ENCODE measurements around the gene NDRG2.
"Not testable (repeated sequence)": the region's sequence is repeated elsewhere in the genome, so short reads cannot be mapped to it uniquely, and the experiment has no call there.

NDRG2 gene

DNA sequence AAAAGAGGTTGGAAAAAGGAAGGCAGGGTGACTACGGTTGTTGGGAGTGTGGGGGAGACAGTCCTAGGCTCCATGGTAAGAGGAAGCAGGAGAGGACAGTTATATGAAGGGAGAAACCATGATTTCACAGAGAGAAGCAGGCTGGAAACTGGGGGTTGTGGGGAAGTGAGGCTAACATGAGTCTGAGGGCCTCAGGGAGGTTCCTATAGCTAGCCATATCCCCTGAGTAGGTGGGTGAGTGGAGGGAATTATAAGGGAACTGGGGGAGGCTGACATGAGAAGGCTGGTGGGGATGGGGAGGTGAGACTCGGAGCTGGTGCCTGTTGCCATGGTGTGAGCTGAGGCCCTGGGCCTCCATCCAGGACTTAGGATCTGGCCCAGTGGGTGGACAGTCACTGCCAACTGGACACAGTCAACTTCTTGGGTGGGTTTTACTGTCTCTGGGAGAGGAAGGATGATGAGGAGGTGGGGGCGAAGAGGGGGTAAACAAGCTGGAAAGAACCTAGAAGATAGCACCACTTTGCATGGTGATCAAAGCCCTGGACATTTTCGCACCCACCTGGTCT lies 8.4 kb upstream of the NDRG2 start:
- DNase-seq = no peak

DNA sequence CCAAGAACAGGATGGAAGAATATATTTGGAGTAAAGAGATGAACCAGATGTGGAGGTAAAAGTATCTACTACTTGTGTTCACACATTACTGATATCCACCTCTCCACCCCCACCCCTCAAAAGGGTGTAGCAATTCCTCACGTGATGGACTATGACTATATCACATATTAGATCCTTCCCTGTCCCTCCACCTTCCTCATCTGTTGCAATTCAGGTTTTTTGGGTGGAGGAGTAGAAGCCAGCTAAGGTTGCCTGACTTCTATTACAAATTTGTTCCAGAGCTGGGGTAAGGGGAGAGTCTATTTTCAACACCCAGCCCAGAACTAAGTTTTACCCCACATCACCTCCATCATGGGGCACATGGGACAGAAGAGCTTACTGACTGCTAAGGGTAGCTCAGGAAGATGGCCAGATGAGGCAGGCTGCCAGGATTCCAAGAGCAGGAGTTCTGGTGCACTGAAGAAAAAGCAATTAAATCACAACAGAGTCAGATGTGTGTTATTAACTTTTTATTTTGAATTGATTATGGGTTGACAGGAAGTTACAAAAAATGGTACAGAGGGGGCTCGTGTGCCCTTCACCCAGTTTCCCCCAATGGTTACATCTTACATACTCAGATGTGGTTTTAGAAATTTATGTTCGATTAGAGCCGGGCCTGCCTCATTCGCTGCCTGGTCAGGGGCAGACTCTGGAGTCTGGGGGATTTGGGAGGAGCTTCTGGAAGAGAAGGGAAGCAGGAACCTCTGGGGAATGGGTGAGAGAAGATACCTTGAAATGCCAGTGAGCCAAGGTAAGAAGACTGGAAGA lies 7.7 kb upstream of the NDRG2 start:
- no peak for DNase-seq

DNA sequence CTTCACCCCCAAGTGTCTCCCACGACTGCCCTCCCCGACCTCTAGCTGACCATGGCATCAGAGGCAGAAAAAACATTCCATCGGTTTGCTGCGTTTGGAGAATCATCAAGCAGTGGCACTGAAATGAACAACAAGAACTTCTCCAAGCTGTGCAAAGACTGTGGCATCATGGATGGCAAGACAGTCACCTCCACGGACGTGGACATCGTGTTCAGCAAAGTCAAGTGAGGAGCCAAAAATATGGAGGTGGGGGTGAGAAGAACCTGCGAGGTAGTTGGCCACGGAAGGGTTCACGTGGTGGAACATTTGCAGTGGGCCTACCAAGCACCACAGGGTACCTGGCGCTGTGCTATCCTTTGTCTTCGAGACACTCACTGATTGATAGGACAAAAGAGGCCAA lies 5.7 kb upstream of the NDRG2 start:
- no peak for DNase-seq

DNA sequence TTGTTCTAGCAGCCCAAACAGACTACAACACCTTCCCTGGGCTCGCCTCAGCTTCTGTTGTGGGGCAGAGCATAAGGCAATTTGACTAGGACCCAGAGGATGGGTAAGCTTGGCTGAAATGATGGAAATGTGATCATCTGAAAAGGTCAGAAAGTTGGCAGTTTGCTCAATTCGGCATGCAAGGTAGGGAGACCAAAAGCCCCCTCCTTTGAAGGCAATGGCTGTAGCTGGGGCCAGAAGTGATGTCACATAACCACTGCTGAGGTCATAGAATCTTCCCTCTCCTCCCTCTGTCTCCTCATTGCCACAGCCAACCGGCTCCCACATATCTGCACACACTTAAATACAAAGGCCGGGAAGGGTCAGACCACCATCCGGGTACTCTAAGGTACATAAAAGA lies 5.1 kb upstream of the NDRG2 start, which contains the start of gene TPPP2:
Gene TPPP2, plus strand, starts transcription at position 301 of the 400 bp plus-strand sequence. CDS start 365 bp downstream, outside the sequence.
- no peak for DNase-seq

DNA sequence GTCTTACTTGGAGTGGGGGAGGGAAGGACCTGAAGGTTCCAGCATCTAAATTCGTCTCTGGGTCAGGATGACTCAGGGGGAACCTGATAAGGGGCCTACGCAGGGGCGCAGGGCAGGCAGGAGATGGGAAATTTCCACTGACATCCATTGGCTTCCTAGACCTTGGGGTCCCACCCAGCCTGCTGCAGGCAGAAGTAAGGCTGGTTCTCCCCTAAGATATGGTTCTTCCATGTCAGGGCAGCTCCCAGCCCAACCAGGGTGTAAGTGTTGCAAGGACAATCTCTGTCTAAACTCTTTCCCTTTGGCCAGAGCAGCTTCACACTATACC lies 2.1 kb upstream of the NDRG2 start:
- DNase-seq = no peak

DNA sequence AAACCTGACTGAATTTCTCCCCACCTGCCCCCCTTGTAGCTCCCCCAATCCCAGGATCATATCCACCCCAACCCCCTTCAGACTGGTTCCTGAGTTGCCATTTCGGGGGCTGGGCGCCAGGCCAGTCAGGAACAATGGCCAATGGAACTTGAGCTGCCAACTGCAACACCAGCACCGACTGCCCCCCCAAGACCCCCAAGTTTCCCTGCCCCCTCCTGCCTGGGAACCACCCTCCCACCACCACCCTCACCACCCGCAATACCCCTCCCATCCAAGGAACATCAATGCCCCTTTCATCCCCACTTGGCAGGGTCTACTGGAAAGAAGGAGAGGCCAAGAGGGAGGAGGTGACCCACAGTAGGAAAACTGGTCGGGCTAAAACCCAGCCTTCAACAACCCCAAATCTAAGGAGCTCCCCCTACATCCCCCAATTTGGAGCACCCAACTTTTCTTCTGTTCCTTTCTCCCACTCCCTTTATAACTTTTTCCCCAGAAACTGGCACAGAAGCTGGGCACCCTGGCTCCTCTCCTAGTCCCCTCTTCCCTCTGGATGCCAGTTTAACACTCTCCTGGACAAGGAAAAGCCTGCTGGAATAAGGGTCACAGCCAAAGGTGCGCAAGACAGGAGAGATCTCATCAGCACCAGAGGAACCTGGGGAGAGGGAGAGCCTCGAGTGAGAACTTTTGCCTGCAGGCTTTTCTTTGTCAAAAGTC lies 1.6 kb upstream of the NDRG2 start:
- DNase-seq = no peak

DNA sequence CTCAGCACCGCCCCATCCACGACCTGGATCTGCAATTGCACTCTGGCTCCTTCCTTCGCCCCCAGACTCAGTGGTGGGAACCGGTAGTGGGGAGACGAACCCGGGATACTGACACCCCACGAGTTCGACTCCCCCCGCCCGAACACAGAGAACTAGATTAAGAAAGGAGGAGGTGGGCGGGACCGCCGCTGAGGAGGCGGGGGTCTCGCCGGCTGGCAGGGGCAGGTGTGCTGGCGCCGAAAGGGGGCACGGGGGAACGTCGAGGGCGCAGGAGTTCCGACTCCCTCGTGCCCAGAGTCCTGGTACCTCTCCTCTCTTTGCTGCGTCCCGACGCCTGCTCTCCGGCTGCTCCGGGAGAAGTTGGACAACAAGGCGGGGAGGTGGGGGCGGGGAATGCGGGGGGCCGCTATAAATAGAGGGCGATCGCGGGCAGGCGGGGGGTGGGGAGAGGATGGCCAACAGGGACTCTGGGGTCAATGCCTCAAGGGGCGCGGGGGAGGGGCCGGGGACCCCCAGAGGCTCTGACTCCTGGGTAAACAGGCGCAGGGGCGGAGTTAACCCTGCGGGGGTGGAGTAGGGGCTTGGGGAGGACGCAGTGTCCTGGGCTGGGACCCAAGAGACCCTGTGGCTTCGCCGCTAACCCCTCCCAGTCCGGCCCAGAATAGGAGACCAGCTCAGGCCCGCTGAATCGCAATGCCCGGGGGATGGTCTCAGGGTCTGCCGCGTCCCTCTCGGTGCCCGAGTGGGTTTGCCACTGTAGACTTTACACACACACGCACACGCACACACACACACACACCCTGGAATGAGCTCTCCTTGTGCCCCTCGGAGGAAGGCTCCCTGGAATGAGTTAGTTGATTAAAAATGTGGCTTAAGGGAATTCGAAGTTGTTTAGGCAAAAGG lies 761 bp upstream of the NDRG2 start:
- DNase-seq = no peak

DNA sequence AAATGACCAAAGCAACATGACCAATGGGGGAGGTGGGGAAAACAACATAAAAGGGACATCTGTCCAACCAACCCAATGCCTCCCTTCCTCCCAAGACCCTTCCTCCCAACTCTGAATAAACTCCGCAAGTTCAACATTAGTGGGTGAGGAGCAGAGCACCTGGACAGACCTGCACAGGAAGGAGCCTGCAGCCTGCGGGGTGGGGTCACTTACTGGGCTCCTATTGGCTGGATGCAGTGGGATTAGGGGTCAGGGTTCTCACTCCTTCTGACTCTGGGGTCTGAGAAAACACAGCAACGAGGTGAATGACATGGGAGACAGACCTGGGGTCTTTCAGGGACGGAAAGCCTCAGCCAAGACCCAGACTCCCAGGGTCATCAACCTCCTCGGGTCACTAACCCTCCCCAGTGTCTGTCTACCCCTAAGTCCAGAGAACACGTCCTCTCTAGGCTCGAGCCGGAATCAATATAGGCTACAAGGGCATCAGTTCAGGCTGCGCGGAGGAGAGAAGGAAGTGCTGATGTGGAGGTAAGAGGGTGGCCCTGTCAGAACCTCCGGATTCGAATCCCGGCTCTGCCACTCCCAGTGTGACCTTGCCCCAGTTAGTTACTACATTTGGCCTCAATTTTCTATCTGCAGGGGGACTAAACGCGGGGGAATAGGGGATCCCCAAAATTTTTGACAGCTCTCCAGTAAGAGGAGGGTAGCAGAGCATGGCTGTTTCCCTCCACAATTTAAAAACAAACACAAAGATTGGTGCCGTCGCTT lies 860 bp downstream of the NDRG2 start:
- DNase-seq = peak in 1 of 2 donors; percentile 22

DNA sequence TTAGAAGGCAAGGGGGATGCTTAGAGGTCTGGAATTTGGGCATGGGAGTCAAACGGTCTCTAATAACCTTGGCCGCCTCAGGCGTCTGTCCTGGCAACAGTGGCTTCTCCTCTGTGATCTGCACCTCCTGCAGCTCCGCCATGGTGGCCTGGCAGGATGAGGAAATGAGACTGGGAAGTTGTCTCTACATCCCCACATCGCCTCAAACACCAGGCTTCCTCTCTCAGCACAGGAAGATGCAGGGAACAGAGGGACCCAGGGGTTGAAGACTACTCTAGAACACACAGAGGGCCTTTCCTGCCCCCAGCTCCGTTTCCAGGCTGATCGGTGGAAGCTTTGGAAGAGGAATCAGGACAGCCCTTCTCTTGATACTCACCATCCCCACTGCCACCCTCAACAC lies 1.7 kb downstream of the NDRG2 start:
- no peak for DNase-seq

DNA sequence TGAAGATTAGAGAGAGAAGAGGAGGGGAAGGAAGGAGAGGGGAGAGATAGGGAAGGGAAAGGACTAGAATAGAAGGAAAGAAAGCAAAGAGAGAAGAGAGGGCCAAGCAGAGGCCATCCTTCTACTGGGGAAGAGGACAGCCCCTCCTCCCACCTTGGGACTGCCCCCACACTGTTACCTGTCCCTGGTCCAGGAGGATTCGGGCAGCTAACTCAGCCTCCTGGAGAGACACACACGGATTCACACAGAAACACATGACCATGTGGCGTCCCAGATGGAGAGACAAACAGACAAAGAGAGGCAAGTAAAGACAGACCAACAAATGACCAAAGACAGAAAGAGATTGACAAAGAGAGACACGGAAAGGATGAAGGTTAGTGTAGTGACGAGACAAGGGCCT lies 2.2 kb downstream of the NDRG2 start:
- no peak for DNase-seq

DNA sequence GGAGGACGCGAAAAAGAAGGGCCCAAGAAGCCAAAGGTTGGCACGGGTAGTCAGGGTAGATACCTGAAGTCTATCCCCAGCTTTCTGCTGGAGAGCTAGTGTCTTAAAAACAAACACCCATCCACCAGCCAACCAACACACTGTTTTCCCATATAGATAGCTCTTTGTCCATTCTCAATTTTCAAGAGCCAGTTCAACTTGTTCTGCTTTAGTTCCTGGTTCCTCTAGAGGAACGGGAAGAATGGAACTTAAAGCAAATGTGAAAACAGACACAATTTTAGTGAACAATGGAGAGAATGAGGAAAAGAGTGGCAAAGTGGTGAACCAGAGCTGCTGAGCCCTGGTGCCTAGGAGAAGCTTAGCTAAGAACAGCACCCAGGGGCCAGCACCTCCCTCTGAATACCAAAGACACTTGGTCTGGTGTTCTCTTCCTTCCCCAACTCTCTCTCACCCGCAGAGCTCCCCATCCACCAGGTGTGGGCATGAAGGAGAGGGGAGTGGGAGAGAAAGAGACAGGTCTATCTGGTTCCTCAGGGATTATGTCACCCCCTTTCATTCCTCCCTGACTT lies 3.8 kb downstream of the NDRG2 start:
- no peak for DNase-seq

DNA sequence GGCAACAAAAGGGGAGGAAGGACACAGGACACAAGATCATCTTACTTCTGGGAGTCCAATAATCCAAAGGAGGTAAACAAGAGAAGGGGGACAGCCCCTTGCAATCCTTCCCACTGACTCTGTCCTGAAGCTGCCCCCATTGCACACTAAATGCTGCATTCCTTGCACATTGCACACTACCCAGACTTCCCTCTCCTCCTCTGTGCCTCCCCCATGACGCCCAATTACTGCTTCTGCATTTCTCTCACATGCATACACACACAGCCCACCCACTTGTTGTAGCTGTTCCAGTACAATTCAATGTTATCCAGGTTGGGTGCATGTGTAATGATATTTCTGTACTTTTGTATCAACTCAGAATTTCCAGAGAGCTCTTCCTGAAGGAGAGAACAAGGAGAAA lies 5.5 kb downstream of the NDRG2 start:
- no peak for DNase-seq

DNA sequence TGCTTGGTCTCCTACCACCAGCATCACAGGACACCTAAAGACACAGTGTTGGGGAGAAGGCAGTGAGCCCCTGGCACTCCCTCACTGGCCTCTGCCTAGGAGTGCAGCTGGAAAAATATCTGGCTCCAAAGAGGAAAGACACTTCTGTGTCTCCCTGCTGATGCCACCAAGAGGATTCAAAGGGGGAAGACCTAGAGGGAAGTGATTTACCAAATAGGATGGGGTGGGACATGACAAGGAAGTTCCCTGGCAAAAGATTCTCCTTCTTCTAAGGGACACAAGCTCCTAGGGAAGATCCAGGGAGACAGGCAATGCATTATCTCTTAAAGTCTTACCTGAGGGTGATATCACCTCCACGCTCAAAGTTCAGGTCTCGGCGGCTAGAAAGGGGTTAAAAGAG lies 6.1 kb downstream of the NDRG2 start:
- DNase-seq = no peak

DNA sequence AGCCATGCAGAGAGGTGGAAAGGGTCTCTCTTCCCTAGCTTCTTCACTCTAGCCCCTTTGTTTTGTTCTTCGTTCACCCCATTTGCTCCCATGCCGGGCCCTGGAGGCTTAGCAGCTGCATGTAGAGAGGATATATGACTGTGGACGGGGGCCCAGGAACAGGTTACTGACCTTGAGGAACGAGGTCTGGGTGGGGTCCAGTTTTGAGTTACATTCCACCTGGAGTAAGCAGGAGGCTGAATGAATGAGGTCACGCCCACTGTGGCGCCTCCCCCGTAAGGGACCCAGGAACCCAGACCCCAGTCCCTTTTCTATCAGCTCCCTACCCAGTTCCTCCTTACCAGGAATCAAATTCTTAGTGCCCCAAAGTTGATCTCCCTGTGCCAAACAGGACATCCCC lies 6.6 kb downstream of the NDRG2 start:
- no peak for DNase-seq

DNA sequence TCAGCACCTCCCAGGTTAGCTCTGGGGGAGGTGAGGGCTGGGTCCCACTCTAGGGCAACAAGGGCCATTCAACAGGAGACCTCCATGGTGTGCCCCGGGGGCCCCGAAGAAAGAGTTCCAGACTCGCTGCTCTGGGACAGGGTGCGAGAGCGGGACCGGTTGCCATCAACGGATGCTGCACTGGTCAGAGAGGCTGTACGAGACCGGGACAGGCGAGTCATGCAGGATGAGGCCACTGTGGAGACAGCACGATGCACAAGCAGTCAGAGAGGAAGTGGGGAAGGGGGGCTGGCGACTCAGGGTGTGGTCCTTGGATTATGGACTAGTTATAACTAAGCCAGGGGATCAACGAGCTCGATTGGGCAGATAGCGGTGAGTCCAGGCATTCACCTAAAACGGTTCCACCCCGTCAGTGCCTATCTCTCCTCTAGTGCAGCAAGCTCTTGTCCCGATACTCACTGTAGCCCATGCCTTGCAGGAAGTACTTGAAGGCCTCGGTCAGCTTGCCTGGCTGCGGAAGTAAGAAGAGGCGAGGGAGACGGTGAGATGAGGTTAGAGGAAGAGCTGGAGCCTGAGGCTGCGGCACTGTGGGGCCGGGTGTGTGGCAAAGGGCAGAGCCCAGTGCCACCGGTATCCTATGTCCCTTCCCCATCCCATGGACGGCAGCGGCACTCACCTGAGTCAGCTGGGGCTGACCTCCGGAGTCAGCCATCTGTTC lies 7.2 kb downstream of the NDRG2 start:
- DNase-seq = no peak

DNA sequence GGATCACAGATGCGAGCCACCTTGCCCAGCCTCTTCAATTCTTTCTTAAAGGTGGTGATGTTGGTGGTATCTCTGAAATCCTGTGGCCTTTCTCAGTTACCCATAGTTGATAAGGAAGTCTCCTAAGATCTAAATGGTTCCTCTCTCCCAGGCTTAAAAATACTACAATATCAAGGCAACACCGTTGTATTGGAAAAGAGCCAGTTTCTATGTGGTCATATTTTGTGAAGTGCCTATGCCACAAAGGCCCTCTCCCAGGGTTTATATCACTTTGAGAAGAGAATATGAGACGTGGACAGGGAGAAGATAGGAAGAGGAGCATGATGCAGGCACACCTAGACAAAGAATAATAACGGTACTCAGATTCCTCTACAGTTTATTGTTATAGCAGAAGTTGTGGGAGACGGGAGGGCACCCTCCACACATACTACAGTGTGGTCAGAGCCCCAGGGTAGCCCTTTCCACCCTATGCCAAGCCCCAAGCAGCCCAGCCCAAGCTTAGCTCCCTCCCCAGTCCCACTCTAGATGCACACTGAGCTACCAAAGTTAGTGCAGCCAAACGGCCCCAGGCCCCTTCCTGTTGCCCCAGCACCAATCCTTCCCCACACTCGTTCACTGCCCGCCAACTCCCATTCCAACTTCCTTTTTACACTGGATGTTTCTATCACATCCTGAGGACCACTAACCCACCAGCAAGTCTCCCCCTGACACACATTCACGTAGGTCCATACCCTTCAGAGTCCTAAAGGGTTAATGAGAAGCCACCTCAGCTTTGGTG lies 8.3 kb downstream of the NDRG2 start:
- DNase-seq = no peak

DNA sequence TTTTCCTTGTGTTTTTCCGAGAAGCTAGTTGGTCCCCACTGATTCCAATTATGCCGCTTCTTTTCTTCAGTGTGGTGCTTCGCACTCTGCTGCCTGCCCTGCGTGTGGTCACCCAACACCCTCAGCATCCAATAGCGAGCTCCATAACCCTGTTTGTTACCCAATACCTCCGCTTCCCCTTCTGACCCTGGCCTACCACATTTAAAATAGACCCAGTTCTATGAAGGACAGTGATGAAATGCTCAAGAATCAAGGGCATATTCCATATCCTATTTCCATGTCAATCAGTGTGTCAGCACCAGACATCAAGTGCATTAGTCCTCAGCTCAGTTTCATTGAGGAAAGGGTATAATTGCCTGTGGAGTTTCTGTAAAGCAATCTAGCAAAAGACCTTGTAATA lies 9.5 kb downstream of the NDRG2 start:
- DNase-seq = no peak

DNA sequence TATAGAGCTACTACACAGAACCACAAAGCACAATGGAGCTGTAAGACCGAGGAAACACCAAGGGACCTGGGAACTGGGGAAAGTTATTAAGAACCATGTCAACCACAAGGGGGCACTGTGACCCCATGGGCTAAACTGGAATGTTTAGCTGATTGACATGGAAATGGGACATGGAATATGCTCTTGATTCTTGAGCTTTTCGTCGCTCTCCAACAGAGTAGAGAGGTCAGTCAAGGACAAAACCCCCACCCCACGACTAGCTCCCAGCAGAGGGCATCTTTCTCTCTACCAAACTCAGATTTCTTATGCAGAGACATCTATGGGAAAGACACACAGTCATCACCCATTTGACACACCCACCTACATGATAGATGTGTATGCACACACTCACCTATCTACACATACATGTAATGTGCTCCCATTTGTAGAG lies 10.1 kb downstream of the NDRG2 start:
- peak; percentile 86 to 89 for DNase-seq

DNA sequence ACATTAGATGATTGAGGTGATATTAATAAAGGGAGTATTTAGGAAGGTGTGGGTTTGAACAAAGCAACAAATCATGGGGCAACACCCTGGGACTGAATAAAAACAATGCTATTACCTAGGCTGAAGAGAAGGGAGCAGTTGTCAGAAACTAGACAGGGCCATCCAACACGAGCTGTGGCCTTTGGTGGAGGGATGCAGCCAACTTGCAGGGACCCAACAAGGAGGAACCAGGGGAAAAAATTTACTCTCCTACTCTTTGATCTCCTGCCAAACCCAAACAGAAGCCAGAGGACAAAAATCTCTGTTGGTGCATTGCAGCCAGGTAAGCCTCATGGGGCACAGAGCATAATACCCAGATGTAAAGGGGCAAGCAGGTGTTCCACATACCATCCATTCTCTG lies 13.7 kb downstream of the NDRG2 start:
- DNase-seq = no peak

DNA sequence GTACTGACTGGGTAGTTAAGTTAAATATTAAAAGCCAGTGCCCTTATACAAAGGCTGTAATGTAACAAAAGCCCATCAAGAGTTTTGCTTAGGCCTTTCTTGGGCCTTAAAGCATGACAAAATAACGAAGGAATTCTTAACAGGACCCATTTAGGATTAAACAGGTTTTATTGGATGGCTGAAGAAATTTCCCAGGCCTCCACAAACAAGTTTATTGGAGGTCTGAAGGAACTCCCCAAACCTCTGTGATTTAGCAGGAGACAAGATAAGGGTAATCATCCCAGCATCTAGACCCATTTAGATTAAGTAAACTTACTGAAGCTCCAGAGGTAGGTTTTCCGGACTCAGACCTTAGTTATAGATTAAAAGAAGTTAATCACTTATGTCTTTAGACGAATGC lies 15.1 kb downstream of the NDRG2 start:
- not testable (repeated sequence) for DNase-seq

Data from stimulated activated CD4-positive, alpha-beta T cell treated with anti-CD3 and anti-CD28 coated beads, Interleukin-2, amount 100 ng/mL, for 24 hours (primary cell).